CD4-positive, alpha-beta T cell treated with Interleukin-4 for 4 hours (primary cell): ENCODE data around the gene SPTB.

ENCODE experiments used
- DNase-seq: peaks from one replicate; pipeline ENCODE4 v3.0.0-alpha.2; 2020

The SPTB gene

DNA sequence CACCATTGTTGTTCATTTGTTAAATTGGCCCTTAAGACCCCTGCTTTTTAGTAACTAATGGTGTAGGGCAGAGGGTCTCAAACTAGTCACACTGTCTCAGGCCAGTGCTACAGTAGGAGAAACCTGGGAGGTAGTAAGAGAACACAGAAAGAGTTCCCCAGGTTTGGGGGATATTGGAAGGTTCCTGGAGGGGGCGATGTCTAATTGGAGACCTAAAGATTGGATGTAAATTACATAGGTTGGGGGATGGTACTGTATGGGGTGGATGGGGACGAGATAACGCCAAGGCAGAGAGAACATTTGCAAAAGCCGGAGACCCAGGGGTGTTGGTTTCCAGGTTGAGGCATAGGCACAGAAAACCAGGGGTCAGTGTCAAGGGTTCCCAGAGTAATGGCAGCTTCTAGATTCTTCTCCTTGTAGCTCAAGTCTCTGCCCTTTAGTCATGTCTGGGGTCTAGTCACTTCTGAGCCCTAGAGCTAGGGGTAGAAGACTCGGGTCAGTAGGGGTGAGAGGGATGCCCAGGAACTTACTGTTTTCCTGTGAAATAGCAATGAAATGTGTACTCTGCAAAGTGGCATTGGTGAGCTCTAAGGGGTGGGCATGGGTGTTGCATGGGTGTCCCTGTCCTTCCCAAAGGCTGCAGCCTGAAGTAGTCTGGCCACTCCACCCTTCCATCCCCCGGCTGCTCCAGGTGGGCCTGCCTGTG lies 153.7 kb downstream of the SPTB start:
- no peak for DNase-seq

DNA sequence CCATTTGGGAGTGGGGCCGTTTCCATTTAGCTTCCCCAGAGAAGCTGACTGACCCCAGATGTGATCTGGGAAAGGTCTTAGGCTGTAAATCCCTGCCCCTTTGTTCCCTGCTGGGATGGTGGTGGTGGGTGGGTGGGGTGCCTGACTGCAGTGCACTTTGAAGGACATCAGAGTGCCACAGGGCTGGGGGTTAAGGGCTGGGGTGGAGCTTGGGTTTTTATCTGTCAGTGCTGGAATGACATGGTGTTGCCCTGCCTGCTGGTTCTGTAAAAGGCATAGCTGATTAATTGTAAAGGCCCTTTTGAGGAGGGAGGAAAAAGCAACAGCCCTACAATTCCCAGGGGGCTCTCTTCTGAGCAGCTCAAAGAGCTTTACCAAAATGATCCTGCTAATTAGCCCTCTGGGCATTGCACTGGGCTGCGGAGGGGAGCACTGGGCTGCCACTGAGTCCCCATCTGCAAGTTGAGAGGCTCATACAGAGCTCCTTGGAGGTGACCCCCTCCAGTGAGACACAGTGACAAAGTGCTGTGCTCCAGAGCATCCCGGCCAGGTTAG lies 154.4 kb downstream of the SPTB start:
- DNase-seq = no peak

DNA sequence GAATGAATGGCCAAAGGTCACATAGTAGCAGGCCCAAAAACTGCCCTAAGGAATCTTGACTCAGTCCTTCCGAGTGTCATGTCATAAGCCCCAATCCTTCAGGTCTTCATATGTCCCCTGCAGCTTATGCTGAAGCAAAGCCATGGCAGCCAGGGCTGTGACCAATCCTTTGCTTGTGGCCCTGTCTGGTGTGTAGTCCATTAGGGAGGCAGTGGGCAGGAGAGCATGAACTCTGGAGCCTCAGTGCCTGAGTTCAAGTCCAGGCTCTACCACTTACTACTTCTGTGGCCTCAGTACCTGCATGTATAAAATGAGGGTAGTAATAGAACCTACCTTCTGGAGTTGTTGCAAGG lies 155.2 kb downstream of the SPTB start:
- DNase-seq = no peak

DNA sequence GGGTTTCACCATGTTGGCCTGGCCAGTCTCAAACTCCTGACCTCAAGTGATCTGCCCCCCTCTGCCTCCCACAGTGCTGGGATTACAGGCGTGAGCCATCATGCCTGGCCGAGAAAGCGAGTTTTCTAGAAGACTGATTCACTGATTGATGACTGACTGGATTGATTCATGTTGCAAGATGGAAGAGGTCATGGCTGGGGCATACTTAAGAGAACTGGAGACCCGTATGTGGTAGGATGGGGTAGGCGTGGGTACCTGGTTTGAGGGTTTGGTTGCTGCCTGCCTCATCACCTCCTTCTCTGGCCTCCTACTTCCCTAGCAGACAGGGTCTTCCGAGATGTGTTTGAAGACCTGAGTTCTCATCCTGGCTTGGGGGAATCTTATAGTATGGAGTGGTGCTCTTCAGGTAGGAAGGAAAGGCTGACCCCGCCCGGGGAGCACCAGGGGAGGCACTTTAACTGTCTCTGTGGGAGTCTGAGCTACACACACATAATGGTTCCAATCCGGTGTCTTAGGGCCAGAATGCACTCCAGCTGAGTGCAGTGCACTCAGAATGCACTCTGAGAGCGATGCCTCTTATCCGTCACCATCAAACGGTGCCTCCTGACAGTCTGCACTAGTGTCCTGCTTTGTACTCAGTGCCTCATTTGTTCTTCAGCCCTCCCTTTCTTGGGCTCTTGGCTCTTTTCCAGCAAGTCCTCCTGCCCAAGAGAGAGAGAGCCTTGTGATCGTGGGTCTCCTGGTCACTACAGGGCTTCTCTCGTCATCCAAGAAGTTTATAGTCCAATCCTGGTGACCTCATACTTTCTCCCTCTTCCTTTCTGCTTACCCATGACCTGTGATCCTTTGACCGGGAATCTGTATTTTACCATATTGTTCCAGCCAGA lies 155.8 kb downstream of the SPTB start:
- DNase-seq = peak; percentile 41

DNA sequence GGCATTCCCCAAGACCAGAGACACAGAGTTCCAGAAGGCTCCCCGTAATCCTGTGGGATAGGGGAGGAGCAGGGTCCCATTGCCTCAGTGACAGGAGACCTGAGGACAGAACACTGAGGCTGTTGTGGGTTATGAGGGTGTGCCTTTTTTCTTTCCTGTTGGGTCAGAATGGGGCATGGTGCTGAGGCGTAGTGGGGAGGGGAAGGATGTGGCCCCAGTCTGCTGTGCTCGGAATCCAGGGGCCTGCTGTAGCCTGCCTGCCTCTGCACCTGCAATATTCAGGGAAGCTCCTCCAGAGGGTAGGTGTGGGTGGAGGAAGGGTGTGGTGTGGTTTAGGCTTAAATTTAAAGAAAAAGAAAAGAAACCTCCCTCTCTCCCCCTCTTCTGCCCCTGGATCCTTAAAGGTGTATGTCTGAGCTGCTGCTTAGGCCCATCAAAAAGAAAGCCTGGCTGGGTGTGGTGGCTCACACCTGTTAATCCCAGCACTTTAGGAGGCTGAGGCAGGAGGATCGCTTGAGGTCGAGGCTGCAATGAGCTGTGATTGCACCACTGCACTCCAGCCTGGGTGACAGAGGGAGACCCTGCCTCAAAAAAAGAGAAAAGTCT lies 156.8 kb downstream of the SPTB start:
- DNase-seq = peak; percentile 55

DNA sequence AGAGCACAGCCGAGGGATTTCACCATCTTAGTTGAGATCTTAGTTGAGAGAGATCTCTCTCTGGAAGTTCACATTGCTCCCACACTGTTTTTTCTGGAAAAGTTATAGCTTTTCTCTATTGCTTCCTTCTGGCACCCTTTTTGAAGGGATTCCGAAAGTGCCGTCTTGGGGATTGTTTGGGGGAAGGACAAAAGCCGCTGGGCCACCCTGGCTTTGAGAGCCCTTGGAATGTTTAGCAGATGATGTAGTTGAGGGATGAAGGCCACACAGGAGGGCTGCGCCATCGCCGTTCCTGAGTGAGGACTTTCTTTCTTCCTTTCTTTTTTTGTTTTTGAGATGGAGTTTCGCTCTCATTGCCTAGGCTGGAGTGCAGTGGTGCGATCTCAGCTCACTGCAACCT lies 157.8 kb downstream of the SPTB start:
- DNase-seq = no peak

DNA sequence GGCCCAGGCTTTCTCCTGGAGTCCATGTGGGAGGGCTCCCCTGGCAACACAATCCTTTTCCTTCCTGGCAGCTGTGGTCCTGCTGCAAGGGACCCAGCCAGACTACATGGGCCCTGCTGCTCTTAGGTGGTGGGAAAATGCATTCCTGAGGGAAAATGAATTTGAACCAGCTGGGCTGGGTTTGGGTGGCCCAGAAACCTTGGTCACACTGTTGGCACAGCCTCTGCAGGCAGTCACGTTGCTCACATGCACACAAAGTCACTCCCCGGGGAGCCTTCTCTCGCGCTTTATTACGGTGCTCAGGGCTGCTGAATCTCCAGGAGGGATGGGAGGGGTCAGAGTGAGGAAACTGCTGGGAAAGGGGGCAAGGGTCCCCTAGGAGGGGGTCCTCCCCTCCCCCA lies 158.3 kb downstream of the SPTB start:
- no peak for DNase-seq

DNA sequence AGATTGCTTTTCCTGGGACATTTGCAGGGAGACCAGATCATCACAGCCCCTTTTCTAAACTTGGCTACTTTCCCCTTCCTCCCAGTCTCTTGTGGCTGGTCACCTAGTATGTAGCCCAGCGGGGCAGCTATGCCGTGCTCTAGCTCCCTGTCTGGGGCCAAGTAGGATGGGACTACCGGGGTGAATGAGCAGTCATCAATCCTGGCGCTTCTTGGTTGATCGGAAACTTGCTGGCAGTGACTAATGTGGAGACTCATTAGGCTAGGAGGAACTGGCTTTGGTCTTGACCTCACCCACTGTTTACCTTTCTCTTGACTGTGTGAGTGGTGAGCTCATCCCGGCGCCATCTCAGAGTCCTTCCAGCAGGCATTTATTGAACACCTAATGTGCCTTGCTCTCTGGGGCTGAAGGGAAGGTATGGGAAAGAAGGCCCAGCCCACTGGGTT lies 159.6 kb downstream of the SPTB start:
- no peak for DNase-seq

DNA sequence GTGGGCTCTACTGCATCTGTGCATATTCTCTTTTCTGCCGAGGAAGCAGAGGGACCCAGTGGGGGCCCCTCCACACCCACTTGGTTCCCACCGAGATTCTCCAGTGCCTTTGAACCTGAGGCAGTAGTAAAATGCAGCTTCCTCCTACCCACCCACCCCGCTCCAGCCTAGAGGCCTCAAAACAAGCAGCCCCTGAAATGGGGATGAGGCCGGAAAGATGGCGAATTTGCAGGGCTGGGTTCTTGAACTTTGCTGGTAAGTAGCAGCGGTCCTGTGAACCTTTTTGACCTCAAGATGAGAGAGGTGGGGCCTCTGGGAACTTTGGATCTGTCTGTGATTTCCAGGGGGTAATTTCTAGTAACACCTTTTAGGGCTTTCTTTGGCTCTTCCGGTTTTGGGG lies 160.1 kb downstream of the SPTB start:
- no peak for DNase-seq

DNA sequence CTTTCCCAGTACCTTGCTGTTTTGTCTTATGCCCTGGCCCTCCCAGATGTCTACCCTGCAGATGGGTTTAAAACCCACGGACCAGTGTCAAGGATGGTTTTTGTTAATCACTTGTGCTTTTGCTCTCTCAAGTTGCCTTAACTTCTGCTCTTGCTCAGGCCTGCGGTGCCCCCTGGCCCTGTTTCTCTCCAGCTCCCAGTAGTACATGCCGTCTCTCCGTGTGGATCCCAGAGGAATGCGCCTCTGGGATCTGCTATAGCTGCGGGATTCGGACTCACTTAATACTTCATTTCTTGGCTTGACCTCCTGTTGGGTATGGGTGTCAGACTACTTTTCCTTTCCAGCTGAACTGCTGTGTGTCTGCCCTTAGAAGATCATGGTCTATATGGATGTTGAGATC lies 160.9 kb downstream of the SPTB start:
- no peak for DNase-seq

DNA sequence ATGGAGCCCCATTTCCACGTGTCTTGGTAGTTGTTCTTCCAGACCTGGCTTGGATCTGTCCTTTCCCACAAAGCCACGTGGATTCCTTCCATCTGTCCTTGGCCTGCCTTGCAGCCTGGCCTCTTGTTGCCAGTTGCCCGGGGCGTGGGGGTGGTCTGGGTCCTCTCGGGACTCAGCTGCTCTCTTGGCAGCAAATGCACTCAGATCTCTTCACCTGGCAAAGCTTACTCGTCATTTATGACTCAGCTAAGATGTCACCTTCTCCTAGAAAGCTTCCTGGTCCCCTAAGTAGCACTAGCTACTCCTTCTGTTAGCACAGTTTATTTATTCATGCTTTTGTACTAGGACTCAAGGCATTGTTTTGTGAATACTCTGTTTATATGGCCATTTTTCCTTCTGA lies 161.8 kb downstream of the SPTB start:
- no peak for DNase-seq

DNA sequence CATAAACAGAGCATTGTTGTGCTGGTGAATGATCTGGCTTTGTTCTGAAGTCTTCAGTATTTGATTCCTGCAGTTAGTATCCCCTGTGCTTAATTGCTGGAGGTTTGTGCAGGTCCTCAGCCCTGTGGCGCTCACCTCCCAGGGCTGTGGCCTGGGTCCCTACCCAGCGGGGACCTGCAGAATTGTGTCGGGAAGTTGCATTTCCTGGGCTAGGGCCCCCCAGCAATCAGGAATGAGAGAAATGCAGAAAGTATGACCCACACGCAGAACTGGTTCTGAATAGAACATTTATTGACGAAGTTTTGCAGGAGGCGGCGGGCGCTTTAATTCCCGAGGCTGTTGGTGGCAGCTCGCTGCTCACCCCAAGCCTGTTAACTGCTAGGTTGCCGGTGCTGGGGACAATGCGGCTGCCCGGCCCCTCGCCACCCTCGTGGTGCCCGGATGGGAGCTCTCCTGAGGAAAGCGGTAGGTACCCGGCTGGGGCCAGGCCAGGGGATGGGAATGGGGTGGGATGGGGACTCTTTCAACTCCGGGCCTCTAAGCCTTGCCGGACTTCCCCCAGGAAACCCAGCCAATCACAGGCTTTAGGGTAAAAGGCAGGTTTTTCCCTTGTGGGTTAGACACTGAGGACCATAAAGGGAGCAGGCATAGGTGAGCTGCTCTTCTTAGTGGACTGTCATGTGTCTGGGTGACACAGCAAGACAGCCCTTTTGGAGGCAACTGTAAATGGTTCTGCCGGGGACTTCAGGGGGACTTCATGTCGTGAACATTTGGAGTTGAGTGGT lies 163.9 kb downstream of the SPTB start:
- no peak for DNase-seq

DNA sequence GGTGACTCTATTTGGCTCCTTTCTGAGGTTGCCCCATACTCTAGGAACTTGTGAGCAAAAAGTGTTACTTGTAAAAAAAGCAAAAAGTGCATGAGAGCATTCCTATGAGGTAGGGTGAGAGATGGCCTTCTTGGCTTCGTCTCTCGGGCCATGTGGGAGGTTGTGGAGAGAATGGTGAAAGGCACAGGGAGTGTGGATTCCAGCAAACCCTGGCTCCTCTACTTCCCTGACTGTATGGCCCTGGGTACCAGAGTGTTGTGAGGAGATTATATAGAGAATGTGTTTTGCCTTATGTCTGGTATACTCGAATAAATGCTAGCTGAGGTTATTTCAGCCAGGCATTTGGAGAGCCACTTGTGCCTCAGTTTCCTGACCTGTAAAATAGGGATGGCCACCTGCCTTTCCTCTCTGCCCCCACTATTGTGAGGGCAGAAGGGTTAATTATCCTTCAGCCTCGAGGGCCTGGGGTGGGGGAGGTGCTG lies 164.5 kb downstream of the SPTB start:
- DNase-seq = no peak

DNA sequence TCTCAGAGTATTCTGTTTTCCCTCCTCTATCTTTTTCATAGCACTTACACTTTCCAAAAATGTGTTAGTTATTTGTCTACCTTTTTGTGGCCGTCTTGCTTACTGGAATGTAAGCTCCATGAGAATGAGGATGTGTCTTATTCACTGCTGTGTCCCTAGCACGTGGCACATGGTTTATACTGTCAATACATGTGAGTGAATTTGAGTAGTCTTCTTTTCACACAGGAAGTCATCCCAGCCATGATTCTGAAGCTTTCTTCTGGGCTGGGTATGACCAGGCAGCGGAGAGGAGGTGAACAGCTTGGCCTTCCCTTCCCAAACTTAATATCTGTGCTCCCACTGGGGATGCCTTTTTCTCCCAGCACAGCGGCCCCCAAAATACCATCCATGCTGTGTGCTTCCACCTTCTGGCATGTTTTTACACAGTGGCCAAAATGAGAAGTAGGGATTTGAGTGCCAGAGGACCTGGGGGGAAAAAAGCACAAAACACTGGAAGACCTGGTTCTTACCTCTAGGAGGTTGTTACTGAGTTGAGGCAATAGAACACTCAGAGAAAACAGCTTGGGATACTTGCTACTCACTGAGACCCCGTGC lies 165.2 kb downstream of the SPTB start:
- DNase-seq = no peak

DNA sequence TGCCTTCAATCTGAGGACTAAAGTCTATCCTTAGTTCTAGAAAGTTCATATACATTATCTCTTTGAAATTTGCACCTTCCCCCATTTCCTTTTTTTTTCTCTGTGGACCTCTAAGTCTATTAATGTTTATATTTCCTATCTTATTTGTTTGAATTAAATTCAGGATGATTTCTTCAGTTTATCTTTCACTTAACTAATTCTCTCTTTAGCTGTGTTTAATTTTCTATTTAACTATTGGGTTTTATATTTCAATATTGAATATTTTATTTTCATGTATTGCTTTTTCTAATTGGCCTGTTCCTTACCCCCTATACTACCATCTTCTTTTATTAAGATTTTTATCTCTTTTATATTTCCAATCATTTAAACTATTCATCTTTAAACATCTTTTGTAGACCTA lies 166.0 kb downstream of the SPTB start:
- DNase-seq = no peak

DNA sequence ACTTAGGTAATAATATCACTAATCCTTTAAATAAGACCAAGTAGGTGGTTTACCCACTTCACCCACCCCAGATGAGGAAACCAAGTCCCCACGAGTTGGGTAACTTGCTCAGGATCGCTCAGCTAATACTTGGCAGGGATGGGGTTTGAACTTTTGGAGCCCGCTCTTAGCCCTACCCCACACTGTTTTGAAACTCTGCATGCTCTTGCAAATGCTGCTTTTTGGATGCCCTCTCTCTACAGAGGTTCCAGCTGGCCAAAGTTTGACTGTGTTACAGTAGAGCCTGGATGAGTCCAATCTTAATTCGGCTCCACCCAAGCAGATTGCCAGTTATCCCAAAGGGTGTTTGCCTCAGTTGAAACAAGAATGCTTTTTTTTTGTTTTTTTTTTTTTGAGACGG lies 168.7 kb downstream of the SPTB start:
- no peak for DNase-seq

DNA sequence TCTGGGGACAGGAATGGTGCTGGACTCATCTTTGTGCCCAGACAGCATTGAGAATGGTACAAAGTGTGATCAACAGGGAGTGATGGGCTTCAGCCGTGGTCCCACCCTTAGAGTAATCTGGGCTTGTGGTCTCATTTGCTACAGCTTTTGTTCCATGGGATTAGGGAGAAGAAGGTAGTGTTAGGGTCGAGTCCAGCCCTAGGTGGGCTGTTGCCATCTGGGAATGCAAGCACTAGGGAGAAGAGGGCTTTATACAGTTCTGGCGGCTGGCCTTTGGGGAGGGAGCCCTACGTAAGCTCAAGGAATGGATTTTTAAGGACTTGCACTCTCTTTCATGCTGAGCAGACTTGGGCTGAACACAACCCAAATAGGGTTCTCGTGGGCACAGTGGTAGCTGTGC lies 170.6 kb downstream of the SPTB start:
- no peak for DNase-seq

DNA sequence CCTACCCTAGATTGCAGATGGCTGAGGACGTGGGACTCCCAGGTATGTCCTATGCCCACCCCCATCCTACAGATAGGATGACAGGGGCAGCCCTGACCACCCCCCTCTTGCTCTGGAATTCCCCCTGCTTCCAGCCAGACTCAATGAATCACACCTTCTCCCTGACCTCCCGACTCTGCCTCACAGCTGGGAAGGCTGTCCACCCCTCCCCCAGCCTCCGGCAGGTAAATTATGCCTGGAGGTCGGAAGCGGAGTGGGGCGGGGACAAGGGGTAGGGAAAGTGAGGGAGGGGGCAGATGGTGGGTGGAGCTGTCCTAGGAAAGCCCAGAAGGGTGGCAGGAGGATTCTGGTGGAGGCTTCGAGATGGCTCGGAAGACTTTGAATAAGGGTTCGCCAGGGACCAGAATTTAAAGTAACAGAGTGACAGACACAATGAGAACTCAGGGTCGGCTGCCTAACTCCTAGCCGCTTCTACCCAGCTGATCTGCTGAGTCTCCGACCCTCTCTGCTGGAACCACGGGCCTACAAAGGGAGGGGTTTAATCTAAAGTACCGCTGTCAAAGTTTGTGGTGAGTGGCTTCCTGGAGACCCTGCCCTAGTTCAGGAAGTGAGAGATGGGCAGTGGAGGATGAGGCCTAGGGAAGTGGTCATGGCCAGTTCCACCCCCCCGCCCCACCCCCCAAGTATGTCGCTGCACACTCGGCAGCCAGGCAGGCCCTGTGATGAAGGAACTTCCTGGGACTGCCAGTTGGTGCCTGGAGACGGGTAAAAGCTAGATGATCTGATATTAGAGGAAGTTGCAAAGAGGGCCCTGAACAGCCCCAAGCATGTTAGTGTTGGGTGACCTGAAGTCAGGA lies 171.3 kb downstream of the SPTB start:
- peak; percentile 45 for DNase-seq

DNA sequence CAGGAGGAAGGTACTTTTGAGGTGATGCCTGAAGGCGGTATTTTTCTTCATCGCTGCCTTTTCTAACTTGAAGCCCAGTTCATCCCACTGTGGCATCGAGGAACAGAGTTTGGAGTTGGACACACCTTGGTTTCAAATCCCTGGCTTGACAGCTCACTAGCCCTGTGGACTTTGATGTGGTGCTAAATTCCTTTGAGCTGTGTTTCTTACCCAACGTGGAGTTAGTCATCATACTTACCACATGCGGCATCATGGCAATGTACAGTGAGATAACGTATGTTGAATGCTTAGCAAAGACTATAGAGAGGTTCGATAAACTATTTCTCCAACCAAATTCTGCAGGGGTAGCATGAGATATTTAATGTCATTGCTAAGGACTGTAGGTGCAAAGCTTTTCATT lies 172.0 kb downstream of the SPTB start:
- peak; percentile 61 for DNase-seq

DNA sequence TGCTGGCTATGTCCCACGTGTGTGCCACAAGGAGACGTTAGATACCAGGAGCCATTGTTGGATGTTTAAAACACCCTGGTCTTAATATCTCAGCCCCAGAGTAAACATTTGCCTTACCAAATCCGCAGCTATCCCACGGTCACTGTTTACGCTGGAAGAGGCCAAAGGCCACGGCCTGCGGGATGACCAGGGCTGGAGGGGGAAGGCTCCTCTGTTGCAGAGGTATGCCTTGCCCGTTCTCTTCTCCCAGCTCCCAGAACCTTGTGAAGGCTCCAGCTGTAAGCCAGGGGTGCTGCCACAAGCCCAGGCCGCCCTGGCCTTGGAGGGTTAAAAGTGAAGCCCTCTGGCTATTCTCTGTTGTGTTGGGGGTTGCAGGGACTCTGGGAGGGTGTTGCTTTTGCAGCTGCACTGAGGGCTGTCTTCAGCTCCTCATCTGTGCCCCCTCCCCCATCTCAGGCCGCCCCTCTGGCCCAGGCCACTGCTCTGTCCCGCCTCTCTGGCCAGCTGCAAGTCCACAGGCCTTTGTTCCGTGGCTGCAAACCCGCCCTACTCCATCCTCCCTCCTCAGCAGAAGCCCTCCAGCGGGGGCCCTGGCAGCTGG lies 173.0 kb downstream of the SPTB start:
- DNase-seq = no peak

DNA sequence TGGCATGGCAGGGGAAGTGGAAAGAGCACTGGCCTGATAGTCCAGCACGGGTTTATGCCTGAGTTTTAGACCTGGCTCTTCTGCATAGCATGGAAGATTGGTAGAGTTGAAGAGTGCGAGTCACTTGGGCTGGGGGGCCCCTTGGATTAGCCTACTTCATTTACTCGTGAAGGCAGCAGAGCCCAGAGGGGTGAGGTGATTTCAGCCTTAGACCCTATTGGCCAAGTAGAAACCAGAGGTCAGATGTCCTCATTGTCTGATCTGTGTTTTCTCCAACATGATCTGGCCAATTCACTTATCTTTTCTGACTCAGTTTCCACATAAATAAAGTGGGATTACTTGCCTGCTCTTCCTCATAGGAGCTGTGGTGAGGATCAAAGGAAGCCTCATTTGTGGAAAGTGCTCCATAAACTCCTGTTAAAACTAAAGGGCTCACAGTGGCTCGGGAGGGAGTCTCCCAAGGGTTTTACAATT lies 173.6 kb downstream of the SPTB start:
- DNase-seq = no peak
